GM19397 (cell line): Measurements from ENCODE around the gene GLT6D1.

Source experiments
- ATAC-seq: cut with Tn5 transposase; IDR thresholded peaks from one replicate; pipeline ENCODE4 v1.9.1; 2021; ENCODE audit warnings: mild to moderate bottlenecking, moderate library complexity; ENCODE audit not compliant: unreplicated experiment

Gene GLT6D1

GRCh38 chr9:135609366-135609955, 29.9 kb downstream of the GLT6D1 start:
- ATAC-seq, result no peak

GRCh38 chr9:135608999-135609317, 30.4 kb downstream of the GLT6D1 start:
- ATAC-seq, result no peak

GRCh38 chr9:135608294-135608998, 30.9 kb downstream of the GLT6D1 start:
- ATAC-seq, result no peak

GRCh38 chr9:135607401-135608293, 31.7 kb downstream of the GLT6D1 start:
- no peak for ATAC-seq

- ATAC-seq, result no peak
Measured at GRCh38 chr9:135606885-135607259, 32.5 kb downstream of the GLT6D1 start.

GRCh38 chr9:135605238-135605781, 34.0 kb downstream of the GLT6D1 start:
- no peak for ATAC-seq

GRCh38 chr9:135604437-135605237, 34.7 kb downstream of the GLT6D1 start:
- no peak for ATAC-seq

- ATAC-seq, result no peak
Measured at GRCh38 chr9:135602789-135603481, 36.4 kb downstream of the GLT6D1 start.

GRCh38 chr9:135601988-135602387, 37.4 kb downstream of the GLT6D1 start:
- no peak for ATAC-seq

GRCh38 chr9:135600296-135600817, 39.0 kb downstream of the GLT6D1 start:
- no peak for ATAC-seq

GRCh38 chr9:135596211-135596610, 43.1 kb downstream of the GLT6D1 start:
- no peak for ATAC-seq

- ATAC-seq, result no peak
Measured at GRCh38 chr9:135592625-135593024, 46.7 kb downstream of the GLT6D1 start.

GRCh38 chr9:135592331-135592590, 47.1 kb downstream of the GLT6D1 start:
- no peak for ATAC-seq

- no peak for ATAC-seq
Measured at GRCh38 chr9:135591506-135592330, 47.6 kb downstream of the GLT6D1 start.

- no peak for ATAC-seq
Measured at GRCh38 chr9:135590486-135591079, 48.8 kb downstream of the GLT6D1 start.

GRCh38 chr9:135589596-135590485, 49.5 kb downstream of the GLT6D1 start:
- no peak for ATAC-seq

- ATAC-seq, result no peak
Measured at GRCh38 chr9:135588886-135589595, 50.3 kb downstream of the GLT6D1 start.
